Caki2 (cell line): Measurements from ENCODE around the gene SELPLG. TPM values are rescaled to one million over a fixed set of nuclear protein-coding genes. Genes with fewer than 3 reads are reported as not detected.
A peak's percentile ranks its signal among the peaks of the same experiment; 100 is the strongest.
"Not testable (repeated sequence)": the region's sequence is repeated elsewhere in the genome, so short reads cannot be mapped to it uniquely, and the experiment has no call there.

Experiments used
- DNase-seq: peaks from one replicate; pipeline ENCODE4 v3.0.0-alpha.2; 2015; ENCODE audit warnings: low read depth
- in situ Hi-C: cut with HindIII; loops from 2 replicates; pipeline ENCODE4 v1.10.0; 2016; ENCODE audit warnings: low sequenced_read_pairs, low pct_unique_long_range_greater_than_20kb, mixed read lengths
- total RNA-seq: library from RNA; depleted of rRNA; stranded (reverse); fragments of >200 nt; shearing (Covaris generic); gene quantifications from 2 replicates; pipeline ENCODE4 v1.2.3, GENCODE V29; 2014; ENCODE audit warnings: low replicate concordance

Gene SELPLG
- total RNA-seq, 1 experiment from 2014 or later: not detected

DNA sequence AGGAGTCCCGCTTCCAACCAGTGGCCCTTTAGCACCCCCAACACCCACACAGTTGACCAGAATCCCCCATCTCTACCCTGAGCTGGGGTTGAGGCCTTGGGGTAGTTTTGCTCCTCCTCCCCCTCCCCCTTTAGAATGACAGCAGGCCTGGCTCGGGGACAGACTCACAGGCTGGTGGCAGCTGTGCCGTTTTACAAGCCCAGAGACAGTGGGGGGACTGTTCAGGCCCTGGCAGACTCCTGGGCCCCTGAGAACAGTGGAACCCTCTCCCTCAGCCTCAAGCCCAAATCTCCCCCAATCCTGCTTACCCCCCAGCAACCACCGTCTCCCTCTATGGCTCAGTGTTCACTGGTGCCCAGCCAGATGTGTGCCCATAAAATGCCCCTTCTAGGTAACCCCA lies 45.9 kb downstream of the SELPLG start:
- in situ Hi-C loops: no loop called here
- DNase-seq: no peak

DNA sequence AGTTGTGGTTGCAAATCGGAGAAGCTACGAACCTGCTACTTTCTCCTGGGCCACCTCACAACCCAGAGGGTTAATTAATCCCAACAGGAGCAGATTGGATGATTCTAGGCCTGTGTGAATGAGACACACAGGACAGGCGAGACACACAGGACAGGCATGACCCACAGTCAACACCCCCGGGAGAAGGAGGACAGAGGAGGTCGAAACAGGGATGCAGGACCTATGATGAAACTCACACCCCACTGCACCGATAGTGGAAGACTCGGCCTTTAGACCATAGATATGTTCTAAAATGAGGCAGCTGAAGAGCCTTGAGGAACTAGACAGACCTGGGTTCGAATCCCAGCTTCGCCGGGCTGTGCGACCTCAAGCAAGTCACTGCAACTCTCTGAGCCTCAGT lies 47.4 kb downstream of the SELPLG start:
- no peak for DNase-seq
- in situ Hi-C loops: no loop called here

DNA sequence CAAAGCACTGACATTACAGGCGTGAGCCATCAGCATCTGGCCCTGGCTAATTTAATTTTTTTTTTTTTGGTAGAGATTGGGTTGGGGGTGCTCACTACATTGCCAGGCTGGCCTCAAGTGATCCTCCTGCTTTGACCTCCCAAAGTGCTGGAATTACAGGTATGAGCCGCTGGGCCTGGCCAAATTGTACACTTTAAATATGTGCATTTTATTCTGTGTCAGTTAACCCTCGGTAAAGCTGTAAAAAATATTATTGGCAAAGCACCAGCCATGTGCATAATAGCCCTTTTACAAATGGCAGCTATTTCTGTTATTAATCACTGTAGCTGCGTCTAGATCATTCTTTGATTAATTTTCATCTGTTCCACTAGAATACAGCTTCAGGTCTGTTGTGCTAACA lies 47.8 kb downstream of the SELPLG start:
- no peak for DNase-seq

DNA sequence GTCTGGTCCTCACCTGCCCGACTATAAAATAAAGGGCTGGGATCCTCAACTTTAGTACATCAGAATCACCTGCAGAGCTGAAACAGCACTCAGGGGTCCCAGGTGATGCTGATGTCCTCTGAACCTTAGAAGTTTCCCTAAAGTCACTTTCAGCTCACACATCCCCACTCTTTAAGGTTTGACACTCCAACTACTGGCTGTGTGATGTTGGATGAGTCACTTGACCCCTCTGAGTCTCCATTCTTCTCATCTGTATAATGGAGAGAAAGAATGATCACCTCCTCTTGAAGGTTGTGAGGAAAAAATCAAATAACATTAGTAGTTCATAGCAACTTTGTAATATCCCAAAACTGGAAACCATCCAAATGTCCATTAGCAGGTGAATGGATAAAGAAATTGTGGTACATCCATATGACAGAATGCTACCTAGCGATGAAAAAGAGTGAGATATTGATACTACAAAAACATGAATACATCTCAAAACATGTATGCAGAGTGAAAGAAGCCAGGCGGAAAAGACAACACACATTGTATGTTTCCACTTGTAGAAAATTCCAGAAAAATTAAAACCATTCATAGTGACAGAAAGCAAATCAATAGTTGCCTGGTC lies 49.1 kb downstream of the SELPLG start:
- in situ Hi-C loops: no loop called here
- no peak for DNase-seq

More for the DNA sequence above, 47.8 kb downstream of the SELPLG start:
- in situ Hi-C loops: no loop called here

DNA sequence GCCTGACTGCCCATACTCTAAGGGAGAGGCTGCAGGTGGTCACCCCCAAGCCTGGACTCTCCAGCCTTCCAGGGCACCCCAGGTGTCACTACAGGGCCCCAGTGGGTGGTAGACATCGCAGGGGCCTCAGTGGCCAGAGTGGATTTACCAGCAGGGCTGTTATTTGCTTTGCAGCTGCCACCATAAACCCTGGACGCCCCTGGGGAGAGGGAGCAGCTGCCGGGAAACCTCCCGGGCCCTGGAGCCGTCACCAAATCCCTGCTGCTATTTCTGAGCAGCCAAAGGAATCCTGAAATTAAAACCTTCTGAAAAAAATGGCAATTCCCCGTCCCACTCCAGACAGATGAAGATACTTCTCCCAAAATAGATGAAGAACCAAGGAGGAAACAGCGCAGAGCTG lies 49.7 kb downstream of the SELPLG start:
- DNase-seq: no peak
- in situ Hi-C loops: no loop called here

DNA sequence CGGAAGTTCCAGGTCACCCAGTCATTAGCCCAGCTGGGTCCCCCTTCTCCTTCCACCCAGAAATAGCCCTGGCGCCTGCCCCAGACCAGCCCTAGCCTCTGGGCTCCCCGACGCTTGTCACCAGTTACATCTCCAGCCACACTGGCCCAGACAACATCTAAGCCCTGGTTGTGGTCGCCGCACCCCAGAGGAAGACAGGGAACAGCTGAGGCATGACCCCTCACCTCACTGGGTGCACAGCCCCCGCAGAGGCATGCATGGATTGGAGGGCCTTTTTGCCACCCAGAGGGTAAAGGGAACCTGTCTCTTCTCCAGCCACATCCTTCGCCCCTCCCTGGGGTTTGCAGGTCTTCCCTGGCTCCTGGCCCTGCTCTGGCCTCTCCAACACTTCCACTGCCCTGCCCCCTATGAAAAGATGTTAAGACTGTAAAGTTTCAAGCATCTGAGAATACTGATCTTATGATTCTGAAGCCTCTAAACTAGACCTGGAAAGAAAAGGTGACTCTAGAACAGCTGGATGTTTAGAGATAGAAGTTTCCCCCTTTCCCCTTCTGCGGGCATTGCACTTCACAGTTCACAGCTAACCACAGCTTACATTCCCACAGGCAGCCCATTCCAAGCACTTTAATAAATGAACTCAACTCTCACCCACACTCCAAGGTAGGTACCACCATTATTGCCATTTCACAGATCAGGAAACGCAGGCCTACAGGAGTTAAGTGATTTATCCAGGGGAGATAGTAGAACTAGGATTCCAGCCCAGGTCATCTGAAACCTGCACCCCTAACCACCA lies 50.5 kb downstream of the SELPLG start:
- in situ Hi-C loops: no loop called here
- DNase-seq: no peak

DNA sequence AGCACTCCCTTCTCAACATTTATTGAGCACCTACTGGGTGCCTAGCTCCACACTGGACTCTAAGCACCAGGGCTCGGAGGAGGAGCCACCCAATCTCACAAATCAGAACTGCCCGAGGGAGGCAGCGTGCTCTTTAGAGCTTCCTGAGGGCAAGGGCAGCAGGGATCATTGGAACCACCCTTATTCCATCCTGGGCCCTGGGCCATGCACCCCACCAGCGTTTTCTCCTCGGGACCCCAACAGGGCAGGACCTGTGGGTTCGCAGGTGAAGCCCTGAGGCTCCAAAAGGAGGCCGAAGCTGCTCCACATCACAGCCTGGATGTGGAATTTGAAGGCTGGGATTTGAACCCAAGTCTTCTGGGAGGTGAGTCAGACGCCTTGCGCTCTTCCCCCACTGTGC lies 51.2 kb downstream of the SELPLG start:
- DNase-seq: no peak
- in situ Hi-C loops: no loop called here

DNA sequence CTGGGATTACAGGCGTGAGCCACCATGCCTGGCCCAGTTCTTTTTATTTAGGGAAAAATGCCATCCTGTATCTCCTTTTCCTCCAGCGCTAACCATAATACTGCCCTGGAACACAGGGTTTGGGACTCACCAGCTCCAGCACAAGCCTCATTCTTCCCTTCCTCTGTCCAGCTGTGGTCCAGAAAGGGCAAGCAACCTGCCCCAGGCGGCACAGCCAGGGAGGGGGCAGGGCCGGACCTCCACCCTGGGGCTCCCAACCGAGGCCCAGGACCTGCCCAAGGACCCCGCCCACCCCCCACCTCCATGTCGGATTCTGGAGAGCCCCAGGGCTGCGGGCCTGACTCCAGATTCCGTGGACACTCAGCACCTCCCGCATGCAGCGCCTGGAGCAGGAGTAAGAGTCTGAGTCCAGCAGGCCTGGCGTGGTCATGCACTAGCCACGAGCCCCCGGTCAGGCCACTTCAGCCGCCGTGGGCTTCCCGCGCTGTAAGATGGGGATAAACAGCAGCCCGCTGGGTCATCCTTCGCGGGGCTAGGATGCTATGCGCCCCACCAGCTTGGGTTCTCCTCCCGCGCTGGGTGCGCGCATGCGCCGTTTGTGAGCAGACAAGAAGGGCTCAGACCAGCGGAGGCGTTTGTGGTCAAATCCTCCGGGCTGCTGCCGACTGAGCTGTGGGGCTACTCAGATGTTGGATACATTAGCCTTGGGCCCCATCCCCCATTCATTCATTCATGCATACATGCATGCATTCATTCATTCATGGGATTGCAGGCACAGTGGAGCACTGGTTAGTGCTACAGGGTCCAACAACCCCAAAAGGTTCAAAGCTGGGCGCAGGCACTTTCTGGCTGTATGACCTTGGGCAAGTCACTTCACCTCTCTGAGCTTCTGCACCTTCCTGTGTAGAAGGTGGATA lies 52.1 kb downstream of the SELPLG start:
- in situ Hi-C loops: no loop called here
- no peak for DNase-seq

DNA sequence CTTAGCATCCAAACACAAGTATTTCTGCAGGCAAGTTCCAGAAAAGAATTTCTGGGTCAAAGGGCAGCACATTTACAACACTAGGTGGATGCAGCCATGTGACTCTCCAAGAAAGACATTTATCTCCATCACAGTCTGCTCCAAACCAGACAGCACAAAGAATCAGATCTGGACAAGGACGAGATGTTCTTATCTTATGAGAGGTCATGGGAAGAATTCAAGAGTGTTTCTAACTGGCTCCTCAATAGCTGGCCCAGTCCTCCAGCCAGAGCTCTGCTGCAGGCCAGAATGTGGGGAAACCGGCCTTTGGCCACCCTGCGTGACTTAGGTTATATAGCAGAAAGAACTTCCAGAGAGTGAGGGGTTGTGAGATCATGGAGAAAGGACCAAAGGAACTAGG lies 53.2 kb downstream of the SELPLG start:
- in situ Hi-C loops: no loop called here
- DNase-seq: no peak

DNA sequence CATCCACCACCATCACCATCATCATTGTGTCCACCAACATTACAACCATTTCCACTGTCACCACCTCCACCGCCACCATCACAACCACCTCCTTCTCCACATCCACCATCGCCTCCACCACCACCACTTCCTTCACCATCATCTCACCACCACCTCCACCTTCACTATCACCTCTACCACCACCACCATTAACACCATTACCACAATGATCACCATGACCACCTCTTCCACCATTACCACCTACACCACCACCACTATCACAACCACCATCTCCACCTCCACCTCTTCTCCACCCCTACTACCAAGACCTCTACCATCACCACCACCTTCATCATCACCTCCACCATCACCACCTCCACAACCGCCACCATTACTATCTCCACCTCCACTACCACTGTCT lies 54.9 kb downstream of the SELPLG start:
- no peak for DNase-seq
- in situ Hi-C loops: no loop called here

DNA sequence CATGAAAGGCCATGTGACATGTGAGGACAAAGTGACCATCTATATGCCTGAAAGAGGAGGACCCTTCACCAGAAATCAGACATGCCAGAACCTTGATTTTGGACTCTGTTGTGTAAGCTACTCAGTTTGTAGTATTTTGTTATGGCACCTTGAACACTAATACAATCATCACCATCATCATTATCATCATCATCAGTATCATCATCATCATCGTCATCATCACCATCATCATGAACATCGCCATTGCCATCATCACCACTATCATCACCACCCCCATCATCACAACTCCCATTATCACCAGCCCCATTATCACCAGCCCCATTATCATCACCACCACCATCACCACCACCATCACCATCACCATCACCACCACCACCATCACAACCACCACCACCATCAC lies 55.4 kb downstream of the SELPLG start:
- in situ Hi-C loops: no loop called here
- DNase-seq: no peak

DNA sequence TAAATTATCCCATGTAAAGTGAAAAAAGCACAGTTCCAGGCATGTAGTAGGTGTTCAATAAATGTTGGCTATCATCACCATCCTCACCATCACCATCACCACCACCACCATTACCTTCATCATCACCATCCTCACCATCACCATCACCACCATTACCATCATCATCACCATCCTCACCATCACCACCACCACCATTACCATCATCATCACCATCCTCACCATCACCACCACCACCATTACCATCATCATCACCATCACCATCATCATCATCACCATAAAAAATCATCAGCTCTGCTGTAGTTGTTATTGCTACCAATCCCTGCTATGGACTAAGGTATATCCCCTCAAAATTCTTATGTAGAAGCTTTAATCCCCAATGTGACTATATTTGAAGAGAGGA lies 56.2 kb downstream of the SELPLG start:
- DNase-seq: no peak
- in situ Hi-C loops: no loop called here

DNA sequence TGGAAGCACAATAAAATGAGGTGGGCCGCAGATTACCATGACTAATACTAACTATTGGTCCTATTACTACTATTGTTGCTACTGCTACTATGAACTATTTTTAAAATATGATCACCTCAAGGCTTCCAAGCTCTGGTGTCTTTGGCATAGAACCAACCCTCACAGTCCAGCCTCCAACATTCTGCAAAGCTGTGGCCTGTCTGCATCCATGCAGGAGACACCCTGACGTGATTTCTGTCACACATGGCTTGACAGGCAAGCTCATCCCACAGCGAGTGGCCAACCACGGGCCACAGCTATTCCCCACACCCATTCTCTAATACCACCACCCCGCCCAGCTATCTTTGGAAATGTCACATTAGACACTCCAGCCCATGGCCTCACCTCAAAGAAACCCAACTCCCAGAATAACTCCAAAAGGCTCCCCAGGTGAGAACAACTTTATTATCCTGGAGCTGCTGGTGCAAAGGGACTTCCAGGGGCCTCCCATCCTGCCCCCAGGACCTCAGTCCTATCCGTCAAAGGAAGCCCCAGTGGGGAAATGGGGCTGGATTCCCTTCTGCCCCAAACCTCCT lies 56.9 kb downstream of the SELPLG start:
- DNase-seq: no peak
- in situ Hi-C loops: no loop called here

DNA sequence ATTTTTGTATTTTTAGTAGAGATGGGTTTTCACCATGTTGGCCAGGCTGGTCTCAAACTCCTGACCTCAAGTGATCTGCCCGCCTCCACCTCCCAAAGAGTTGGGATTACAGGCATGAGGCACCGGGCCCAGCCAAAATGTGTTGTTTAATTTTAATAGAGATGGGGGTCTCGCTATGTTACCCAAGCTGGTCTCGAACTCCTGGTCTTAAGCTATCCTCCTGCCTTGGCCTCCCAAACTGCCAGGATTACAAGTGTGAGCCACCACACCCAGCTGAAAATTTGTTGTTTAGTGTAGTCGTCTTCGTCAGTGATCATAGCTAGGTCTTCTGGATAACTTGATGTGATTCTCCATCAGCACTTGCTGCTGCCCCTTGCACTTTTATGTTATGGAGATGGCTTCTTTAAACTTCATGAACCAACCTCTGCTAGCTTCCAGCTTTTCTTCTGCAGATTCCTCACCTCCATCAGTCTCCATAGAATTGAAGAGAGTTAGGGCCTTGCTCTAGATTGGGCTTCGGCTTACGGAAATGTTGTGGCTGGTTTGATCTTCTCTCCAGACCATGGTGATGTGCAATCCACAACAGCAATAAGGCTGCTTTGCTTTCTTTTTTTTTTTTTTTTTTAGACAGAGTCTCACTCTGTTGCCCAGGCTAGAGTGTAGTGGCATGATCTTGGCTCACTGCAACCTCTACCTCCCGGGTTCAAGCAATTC lies 58.3 kb downstream of the SELPLG start:
- in situ Hi-C loops: no loop called here
- DNase-seq: no peak

DNA sequence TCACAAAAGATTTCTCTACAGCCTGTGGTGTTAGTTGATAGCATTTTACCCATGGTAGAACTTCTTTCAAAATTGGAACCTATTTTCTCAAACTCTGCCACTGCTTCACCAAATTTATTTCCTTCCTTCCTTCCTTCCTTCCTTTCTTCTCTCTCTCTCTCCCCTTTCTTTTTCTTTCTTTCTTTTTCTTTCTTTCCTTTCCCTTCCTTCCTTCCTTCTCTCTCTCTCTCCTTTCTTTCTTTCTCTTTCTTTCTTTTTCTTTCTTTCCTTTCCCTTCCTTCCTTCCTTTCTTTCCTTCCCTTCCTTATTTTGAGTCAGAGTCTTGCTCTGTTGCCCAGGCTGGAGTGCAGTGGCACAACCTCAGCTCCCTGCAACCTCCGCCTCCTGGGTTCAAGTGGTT lies 59.4 kb downstream of the SELPLG start:
- DNase-seq, in situ Hi-C loops: not testable (repeated sequence)

DNA sequence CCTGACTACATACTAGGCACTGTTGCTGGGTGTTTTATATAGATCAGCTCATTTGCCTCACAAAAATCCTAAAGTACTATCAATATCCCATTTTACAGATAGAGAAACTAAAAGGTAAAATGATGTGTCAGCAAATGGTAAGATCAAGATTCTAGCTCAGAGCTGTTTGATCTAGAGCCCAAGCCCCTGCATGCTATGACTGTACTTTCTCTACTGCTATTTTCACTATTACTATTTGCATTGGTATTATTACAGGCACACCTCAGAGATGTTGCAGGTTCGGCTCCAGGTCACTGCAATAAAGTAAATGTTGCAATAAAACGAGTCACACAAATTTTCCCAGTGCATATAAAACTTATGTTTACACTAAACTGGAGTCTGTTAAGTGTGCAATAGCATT lies 60.4 kb downstream of the SELPLG start:
- no peak for DNase-seq
- in situ Hi-C loops: no loop called here

DNA sequence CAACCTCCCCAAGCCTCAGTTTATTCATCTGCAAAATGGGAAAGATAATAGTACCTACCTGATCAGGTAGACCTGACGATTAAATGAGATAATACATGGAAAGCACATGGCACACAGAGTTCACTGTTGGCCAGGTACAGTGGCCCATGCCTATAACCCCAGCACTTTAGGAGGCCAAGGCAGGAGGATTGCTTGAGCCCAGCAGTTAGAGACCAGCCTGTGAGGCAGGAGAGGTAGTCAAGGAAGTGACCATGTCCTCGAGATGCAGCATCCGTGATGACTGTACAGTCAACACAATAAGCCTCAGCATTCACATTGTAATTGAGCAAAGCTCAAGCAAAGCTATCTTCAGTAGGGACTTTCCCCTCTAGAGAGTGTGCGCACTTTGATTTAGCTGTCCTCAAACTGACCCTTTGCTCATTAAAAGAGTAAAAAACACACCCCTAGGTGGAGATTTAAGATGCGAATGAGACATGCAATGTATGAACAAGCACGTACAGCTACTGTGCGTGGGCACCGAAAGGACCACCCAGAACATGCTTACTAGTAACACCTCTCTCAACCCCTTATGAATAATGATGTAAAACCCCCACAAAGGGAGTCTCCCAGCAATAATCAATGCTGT lies 61.4 kb downstream of the SELPLG start:
- DNase-seq: peak; percentile 8

More for the DNA sequence above, 61.4 kb downstream of the SELPLG start:
- in situ Hi-C loops: no loop called here
